Measurements from ENCODE around the gene RAB31.
"Not testable (repeated sequence)": the region's sequence is repeated elsewhere in the genome, so short reads cannot be mapped to it uniquely, and the experiment has no call there.

Gene RAB31

GRCh38 chr18:9839853-9840252 lies 131.8 kb downstream of the RAB31 start:
- no peak for DNase-seq (ENCODE audit: low read depth in 3 of 3)

- DNase-seq (ENCODE audit: low read depth in 3 of 3) = no peak
Observed at GRCh38 chr18:9841752-9842151, 133.7 kb downstream of the RAB31 start.

GRCh38 chr18:9842448-9842847 lies 134.3 kb downstream of the RAB31 start:
- no peak for DNase-seq (ENCODE audit: low read depth in 3 of 3)

- no peak for DNase-seq (ENCODE audit: low read depth in 3 of 3)
Observed at GRCh38 chr18:9845256-9845655, 137.2 kb downstream of the RAB31 start.

GRCh38 chr18:9846162-9846925 lies 138.2 kb downstream of the RAB31 start:
- no peak for DNase-seq (ENCODE audit: low read depth in 3 of 3)

- no peak for DNase-seq (ENCODE audit: low read depth in 3 of 3)
Observed at GRCh38 chr18:9848170-9848879, 140.2 kb downstream of the RAB31 start.

GRCh38 chr18:9849407-9850283 lies 141.5 kb downstream of the RAB31 start:
- DNase-seq (ENCODE audit: low read depth in 3 of 3) = no peak

- no peak for DNase-seq (ENCODE audit: low read depth in 3 of 3)
Observed at GRCh38 chr18:9850309-9850708, 142.2 kb downstream of the RAB31 start.

- no peak for DNase-seq (ENCODE audit: low read depth in 3 of 3)
Observed at GRCh38 chr18:9851511-9851910, 143.4 kb downstream of the RAB31 start.

GRCh38 chr18:9852266-9853081 lies 144.4 kb downstream of the RAB31 start:
- DNase-seq (ENCODE audit: low read depth in 3 of 3) = no peak

GRCh38 chr18:9854801-9855676 lies 146.9 kb downstream of the RAB31 start:
- DNase-seq (ENCODE audit: low read depth in 3 of 3) = no peak

- no peak for DNase-seq (ENCODE audit: low read depth in 3 of 3)
Observed at GRCh38 chr18:9855681-9856080, 147.6 kb downstream of the RAB31 start.

GRCh38 chr18:9856092-9856491 lies 148.0 kb downstream of the RAB31 start:
- DNase-seq (ENCODE audit: low read depth in 3 of 3) = no peak

- not testable (repeated sequence) for DNase-seq (ENCODE audit: low read depth in 3 of 3)
Observed at GRCh38 chr18:9857479-9857998, 149.4 kb downstream of the RAB31 start.

GRCh38 chr18:9858642-9859041 lies 150.5 kb downstream of the RAB31 start:
- no peak for DNase-seq (ENCODE audit: low read depth in 3 of 3)

- DNase-seq (ENCODE audit: low read depth in 3 of 3) = no peak
Observed at GRCh38 chr18:9859232-9859631, 151.1 kb downstream of the RAB31 start.

- no peak for DNase-seq (ENCODE audit: low read depth in 3 of 3)
Observed at GRCh38 chr18:9860682-9861081, 152.6 kb downstream of the RAB31 start.

- DNase-seq (ENCODE audit: low read depth in 3 of 3) = no peak
Observed at GRCh38 chr18:9861157-9861556, 153.1 kb downstream of the RAB31 start.

GRCh38 chr18:9861933-9862332 lies 153.8 kb downstream of the RAB31 start:
- DNase-seq (ENCODE audit: low read depth in 3 of 3) = no peak

- no peak for DNase-seq (ENCODE audit: low read depth in 3 of 3)
Observed at GRCh38 chr18:9862686-9863085, 154.6 kb downstream of the RAB31 start.
